Body of pancreas (tissue), 4 donors: ENCODE measurements around the gene MYBPC3.

Experiments
- POLR2A ChIP-seq, 3 donors: fragments of 450-650 bp; IDR thresholded peaks; one replicate each; pipeline ENCODE4 v1.6.1; 2016; ENCODE audit warnings: antibody characterized with exemption in 3 of 3, mild to moderate bottlenecking in 2 of 3
- TF ChIP-seq, protein P1 (sequence below), 7 experiments: fragments of 450-650 bp in 4 of 7; fragments of 200-600 bp in 3 of 7; sonication (generic) in 3 of 7; IDR thresholded peaks; one replicate each; pipeline ENCODE4 v1.5.1; 2016 to 2019; ENCODE audit warnings: antibody characterized with exemption in 7 of 7

DNA sequence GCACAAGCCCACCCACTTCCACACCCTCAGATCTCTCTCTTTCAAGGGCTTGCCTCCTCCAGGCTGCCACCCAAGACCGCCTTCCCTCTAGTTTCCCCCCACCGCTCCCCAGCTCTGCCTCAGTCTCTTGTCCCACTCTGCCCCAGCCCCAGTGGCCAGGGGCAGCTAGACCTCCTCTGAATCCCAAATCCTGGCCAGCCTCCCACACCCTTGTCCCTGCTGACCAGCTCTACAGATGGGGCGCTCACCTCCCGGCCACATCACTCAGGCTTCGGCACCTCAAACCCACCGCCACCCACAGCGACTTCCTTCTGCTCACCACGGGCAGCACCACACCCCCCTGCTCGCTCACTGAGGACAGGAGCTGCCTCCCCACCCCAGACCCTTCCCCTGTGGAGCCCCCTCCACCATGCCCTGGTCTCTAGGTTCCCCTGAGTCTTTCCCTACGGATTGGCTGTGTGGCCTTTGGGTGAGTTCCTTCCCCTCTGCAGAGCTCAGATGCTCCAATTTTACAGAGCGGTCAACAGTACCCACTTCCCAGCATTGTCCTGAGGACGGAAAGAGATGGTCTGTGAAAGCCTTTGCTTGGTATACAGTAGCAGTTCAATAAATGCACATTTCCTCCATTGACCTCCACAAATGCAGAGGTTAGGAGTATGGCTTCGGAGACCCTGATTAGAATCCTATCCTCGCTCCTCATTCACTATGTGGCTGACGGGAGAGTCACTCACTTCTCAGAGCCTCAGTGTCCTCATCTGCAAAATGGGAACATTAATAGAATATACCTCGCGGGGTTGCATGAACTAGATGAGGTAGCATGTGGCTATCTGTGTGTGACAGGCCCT is 37.3 kb upstream of the MYBPC3 start:
- TF ChIP-seq, protein P1, sequence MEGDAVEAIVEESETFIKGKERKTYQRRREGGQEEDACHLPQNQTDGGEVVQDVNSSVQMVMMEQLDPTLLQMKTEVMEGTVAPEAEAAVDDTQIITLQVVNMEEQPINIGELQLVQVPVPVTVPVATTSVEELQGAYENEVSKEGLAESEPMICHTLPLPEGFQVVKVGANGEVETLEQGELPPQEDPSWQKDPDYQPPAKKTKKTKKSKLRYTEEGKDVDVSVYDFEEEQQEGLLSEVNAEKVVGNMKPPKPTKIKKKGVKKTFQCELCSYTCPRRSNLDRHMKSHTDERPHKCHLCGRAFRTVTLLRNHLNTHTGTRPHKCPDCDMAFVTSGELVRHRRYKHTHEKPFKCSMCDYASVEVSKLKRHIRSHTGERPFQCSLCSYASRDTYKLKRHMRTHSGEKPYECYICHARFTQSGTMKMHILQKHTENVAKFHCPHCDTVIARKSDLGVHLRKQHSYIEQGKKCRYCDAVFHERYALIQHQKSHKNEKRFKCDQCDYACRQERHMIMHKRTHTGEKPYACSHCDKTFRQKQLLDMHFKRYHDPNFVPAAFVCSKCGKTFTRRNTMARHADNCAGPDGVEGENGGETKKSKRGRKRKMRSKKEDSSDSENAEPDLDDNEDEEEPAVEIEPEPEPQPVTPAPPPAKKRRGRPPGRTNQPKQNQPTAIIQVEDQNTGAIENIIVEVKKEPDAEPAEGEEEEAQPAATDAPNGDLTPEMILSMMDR (IDR thresholded peaks at IDR 0.05): no peak
- no peak for TF ChIP-seq POLR2A (IDR thresholded peaks at IDR 0.05)
